ENCODE data around the gene TPRX2.

The TPRX2 gene

DNA sequence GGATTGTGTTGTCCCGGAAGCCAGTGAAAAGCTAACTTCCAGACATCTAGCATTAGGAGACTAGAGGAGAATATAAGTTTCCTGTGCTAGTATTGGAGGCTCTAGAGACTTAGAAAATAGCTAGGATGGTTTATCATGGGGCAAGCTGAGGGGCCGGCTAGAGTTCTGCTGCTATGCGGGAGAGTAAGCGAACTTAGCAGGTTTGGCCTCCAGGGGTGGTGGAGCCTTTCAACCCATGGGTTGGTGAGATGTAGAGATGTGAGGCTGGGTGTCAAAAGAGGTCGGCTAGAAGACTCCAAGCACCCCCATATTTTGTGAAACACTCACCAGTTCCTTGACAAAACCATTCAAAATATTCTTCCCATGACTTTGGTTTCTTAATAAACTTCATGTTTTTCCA lies 22.7 kb downstream of the TPRX2 start:
- H3K27me3 ChIP-seq: peaks cover 4% of the 10 kb centered on the region; the same call in 1 of the 2 replicates
- no peak overlapping the region for H3K4me3 ChIP-seq (ENCODE audit: low read depth, low read length)
- no peaks in the 10 kb centered on the region for H3K36me3 ChIP-seq
- no peaks in the 10 kb centered on the region for H3K4me1 ChIP-seq
- TF ChIP-seq CTCF (IDR thresholded peaks at IDR 0.05; ENCODE audit: low read depth, low read length): no peak
- no peaks in the 10 kb centered on the region for H3K9me3 ChIP-seq
- DNase-seq: no peak

DNA sequence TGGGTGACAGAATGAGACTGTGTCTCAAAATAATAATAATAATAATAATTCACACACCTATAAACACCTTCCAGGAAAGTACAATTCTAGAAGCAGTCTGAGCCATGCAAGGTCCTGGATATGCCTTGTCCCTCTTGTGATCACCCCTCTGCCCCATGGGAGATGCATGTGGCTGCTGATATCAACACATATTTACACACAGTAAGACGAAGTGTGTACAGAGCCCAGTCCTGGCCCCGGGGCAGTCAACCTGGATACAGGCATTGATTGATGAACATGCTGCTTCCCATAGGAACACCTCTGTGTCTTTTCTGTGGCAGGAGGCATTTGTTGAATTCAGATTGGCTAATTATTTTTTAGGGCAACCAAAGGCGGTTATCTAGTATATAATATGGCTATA lies 23.9 kb downstream of the TPRX2 start:
- TF ChIP-seq CTCF (IDR thresholded peaks at IDR 0.05; ENCODE audit: low read depth, low read length): no peak

GRCh38 chr19:47885067-47885463 lies 26.0 kb downstream of the TPRX2 start:
- no peak for TF ChIP-seq CTCF (IDR thresholded peaks at IDR 0.05; ENCODE audit: low read depth, low read length)
- peaks cover 4% of the 10 kb centered on the region; the same call in 1 of the 2 replicates for H3K27me3 ChIP-seq

More for the DNA sequence above, 23.9 kb downstream of the TPRX2 start:
- no peak for DNase-seq
- H3K36me3 ChIP-seq: no peaks in the 10 kb centered on the region
- H3K9me3 ChIP-seq: no peaks in the 10 kb centered on the region
- peaks cover 4% of the 10 kb centered on the region; the same call in 1 of the 2 replicates for H3K27me3 ChIP-seq
- no peaks in the 10 kb centered on the region for H3K4me1 ChIP-seq
- no peak overlapping the region for H3K4me3 ChIP-seq (ENCODE audit: low read depth, low read length)

GRCh38 chr19:47886010-47886559 lies 27.1 kb downstream of the TPRX2 start, which contains the start of gene SULT2A1:
TSS of gene SULT2A1 (minus strand) at chr19:47886315. CDS start at chr19:47886257, 58 bp downstream.
- no peak for DNase-seq
- TF ChIP-seq CTCF (IDR thresholded peaks at IDR 0.05; ENCODE audit: low read depth, low read length): no peak
- Histone ChIP-seq H3K9me3 (no peaks in the 10 kb centered on the region), H3K27me3 (peaks cover 4% of the 10 kb centered on the region; the same call in 1 of the 2 replicates), H3K36me3 (no peaks in the 10 kb centered on the region), H3K4me3 (ENCODE audit: low read depth, low read length) (no peak within 1 kb of the TSS), H3K4me1 (no peaks in the 10 kb centered on the region; the same call in 1 of the 2 replicates)

More at GRCh38 chr19:47885067-47885463, 26.0 kb downstream of the TPRX2 start:
- Histone ChIP-seq H3K36me3 (no peaks in the 10 kb centered on the region), H3K4me1 (no peaks in the 10 kb centered on the region), H3K9me3 (no peaks in the 10 kb centered on the region), H3K4me3 (ENCODE audit: low read depth, low read length) (no peak overlapping the region)
- DNase-seq: no peak

DNA sequence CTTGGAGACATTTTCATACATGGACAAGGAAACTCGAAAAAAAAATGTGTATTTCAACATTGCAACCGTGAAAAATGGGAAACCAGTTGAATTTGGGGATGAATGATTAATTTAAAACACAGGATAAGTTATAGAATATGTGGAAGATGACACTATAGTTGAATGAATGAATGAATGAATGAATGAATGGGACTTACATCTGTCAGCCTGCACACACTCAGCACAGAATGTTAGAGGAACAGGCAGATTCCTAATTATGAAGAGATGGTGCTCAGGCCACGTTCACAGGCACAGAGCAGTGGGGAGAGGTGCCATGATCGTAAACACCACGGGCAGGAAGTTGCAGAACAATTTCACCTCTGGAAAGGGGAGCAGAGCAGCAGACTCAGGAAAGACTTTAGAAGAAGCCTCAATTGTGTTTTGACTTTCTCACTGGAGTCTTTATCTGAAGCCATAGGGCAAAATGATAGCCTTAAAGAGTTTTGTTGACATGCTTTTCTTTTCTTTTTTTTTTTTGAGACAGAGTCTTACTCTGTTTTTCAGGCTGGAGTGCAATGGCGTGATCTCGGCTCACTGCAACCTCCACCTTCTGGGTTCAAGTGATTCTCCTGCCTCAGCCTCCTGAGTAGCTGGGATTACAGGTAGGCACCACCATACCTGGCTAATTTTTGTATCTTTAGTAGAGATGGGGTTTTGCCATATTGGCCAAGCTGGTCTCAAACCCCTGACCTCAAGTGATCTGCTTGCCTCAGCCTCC lies 32.0 kb downstream of the TPRX2 start:
- Histone ChIP-seq H3K9me3 (no peaks in the 10 kb centered on the region), H3K4me1 (peaks cover 4% of the 10 kb centered on the region), H3K36me3 (no peaks in the 10 kb centered on the region), H3K4me3 (ENCODE audit: low read depth, low read length) (no peak overlapping the region), H3K27me3 (peaks cover 2% of the 10 kb centered on the region; the same call in 1 of the 2 replicates)
- no peak for TF ChIP-seq CTCF (IDR thresholded peaks at IDR 0.05; ENCODE audit: low read depth, low read length)
- DNase-seq: no peak

DNA sequence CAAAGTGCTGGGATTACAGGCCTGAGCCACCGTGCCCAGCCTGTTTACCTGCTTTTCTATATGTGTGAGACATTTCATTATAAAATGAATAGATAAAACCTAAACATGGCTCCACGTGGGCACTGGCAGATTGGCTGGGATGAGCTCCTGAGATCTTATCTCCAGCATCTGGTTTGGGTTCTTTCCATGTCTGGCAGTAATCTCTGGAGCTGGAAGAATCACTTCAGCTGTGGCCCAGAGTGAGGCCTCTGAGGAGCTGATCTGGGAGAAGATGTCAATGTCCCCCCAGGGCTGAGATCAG lies 32.5 kb downstream of the TPRX2 start:
- H3K27me3 ChIP-seq: no peaks in the 10 kb centered on the region
- no peaks in the 10 kb centered on the region for H3K36me3 ChIP-seq
- no peak overlapping the region for H3K4me3 ChIP-seq (ENCODE audit: low read depth, low read length)
- no peaks in the 10 kb centered on the region for H3K9me3 ChIP-seq
- no peak for TF ChIP-seq CTCF (IDR thresholded peaks at IDR 0.05; ENCODE audit: low read depth, low read length)
- peaks cover 4% of the 10 kb centered on the region for H3K4me1 ChIP-seq
- peak; percentile 25 for DNase-seq

Data from BE2C (cell line).